K562 (cell line): ENCODE measurements around the gene SRC. TPM values are rescaled to one million over a fixed set of nuclear protein-coding genes. Genes with fewer than 3 reads are reported as not detected.

Experiments used
- ADNP ChIP-seq: fragments of 200-800 bp; sonication (Bioruptor generic); IDR thresholded peaks from 2 replicates; pipeline ENCODE4 v1.6.1; 2016; ENCODE audit warnings: missing genetic modification characterization, missing compliant biosample characterization
- ARID2 ChIP-seq: fragments of 450-650 bp; IDR thresholded peaks from 2 replicates; pipeline ENCODE4 v1.6.1; 2017; ENCODE audit warnings: antibody characterized with exemption, mild to moderate bottlenecking
- DNMT1 ChIP-seq: fragments of 450-650 bp; IDR thresholded peaks from 2 replicates; pipeline ENCODE4 v1.6.1; 2016; ENCODE audit warnings: antibody characterized with exemption, mild to moderate bottlenecking
- HDAC1 ChIP-seq, 2 experiments: fragments of 450-650 bp; IDR thresholded peaks; 2 replicates each; pipeline ENCODE4 v1.6.1; 2016 to 2017; ENCODE audit warnings: inconsistent platforms in 1 of 2, mild to moderate bottlenecking in 1 of 2, moderate library complexity in 1 of 2
- HNRNPL ChIP-seq: fragments of 200-400 bp; formaldehyde crosslinking; IDR thresholded peaks from 2 replicates; pipeline ENCODE4 v1.6.1; 2017; ENCODE audit warnings: low read depth, mild to moderate bottlenecking, low read length
- HOXB6 ChIP-seq: fragments of 250-450 bp; sonication (Bioruptor Pico); IDR thresholded peaks from 2 replicates; pipeline ENCODE4 v1.5.1; 2022; ENCODE audit warnings: mild to moderate bottlenecking, borderline replicate concordance
- KDM1A ChIP-seq, 2 experiments: fragments of 450-650 bp; IDR thresholded peaks; 2 replicates each; pipeline ENCODE4 v1.6.1; 2016; ENCODE audit warnings: mild to moderate bottlenecking in 2 of 2
- KDM5B ChIP-seq: fragments of 200-600 bp; sonication (generic); IDR thresholded peaks from 2 replicates; pipeline ENCODE4 v1.6.1; 2012; ENCODE audit warnings: low read depth, mild to moderate bottlenecking, moderate library complexity, low read length, control low read depth, inconsistent platforms; ENCODE audit not compliant: insufficient replicate concordance
- KLF10 ChIP-seq: fragments of 250-450 bp; sonication (Bioruptor Pico); IDR thresholded peaks from 2 replicates; pipeline ENCODE4 v1.6.1; 2021; ENCODE audit warnings: matching md5 sums
- MTF1 ChIP-seq: fragments of 250-450 bp; sonication (Bioruptor Pico); IDR thresholded peaks from 2 replicates; pipeline ENCODE4 v1.9.0; 2021; ENCODE audit warnings: moderate library complexity, mild to moderate bottlenecking, inconsistent platforms, borderline replicate concordance
- NFRKB ChIP-seq: fragments of 450-650 bp; IDR thresholded peaks from 2 replicates; pipeline ENCODE4 v1.6.1; 2016; ENCODE audit warnings: low read depth
- PPARD ChIP-seq: fragments of 250-450 bp; sonication (Bioruptor Pico); IDR thresholded peaks from 2 replicates; pipeline ENCODE4 v1.8.0; 2022; ENCODE audit warnings: inconsistent platforms, mild to moderate bottlenecking, moderate library complexity
- SIX5 ChIP-seq, 2 experiments: IDR thresholded peaks; 2 replicates each; pipeline ENCODE4 v1.6.1; 2011; ENCODE audit warnings: low read length in 2 of 2, borderline replicate concordance in 1 of 2, low read depth in 1 of 2, mild to moderate bottlenecking in 1 of 2, moderate library complexity in 1 of 2; ENCODE audit not compliant: insufficient read depth in 1 of 2
- THRAP3 ChIP-seq: fragments of 450-650 bp; IDR thresholded peaks from 2 replicates; pipeline ENCODE4 v1.6.1; 2016; ENCODE audit warnings: mild to moderate bottlenecking, inconsistent platforms, borderline replicate concordance
- TRIM24 ChIP-seq, 2 experiments: fragments of 450-650 bp; IDR thresholded peaks; 2 replicates each; pipeline ENCODE4 v1.6.1; 2016
- ZNF707 ChIP-seq: fragments of 250-450 bp; sonication (Bioruptor Pico); conservative IDR thresholded peaks from 2 replicates; pipeline ENCODE4 v1.8.0; 2022; ENCODE audit warnings: inconsistent platforms, mild to moderate bottlenecking, moderate library complexity
- polyA plus RNA-seq, 8 experiments: library from polyadenylated mRNA; depleted of rRNA in 4 of 8; stranded (reverse) in 5 of 8; unstranded in 3 of 8; fragments of >200 nt; fragmentation: Nextera tagmentation in 2 of 8; fragmentation: Illumina TruSeq in 1 of 8; extraction: Ambion mirVana in 2 of 8; extraction: Trizol in 1 of 8; gene quantifications; 2 replicates each; pipeline versions ENCODE4 v1.2.1 to v1.2.3, GENCODE V29; 2011 to 2014; ENCODE audit warnings: inconsistent platforms in 1 of 8, missing spikeins in 1 of 8
- total RNA-seq, 7 experiments: library from RNA; depleted of rRNA in 6 of 7; stranded (reverse); fragments of >200 nt in 6 of 7; fragmentation: Illumina TruSeq in 2 of 7; extraction: Trizol in 2 of 7; gene quantifications; 2 replicates each; pipeline versions ENCODE4 v1.2.1 to v1.2.3, GENCODE V29; 2011 to 2021; ENCODE audit warnings: low replicate concordance in 1 of 7
- TF ChIP-seq, protein P1 (sequence below): sonication (generic); formaldehyde crosslinking; IDR thresholded peaks from 2 replicates; pipeline ENCODE4 v1.8.1; 2022; ENCODE audit warnings: missing genetic modification reagents
- TF ChIP-seq, protein P2 (sequence below): IDR thresholded peaks from 3 replicates; pipeline ENCODE4 v1.6.1; 2011; ENCODE audit warnings: borderline replicate concordance, mild to moderate bottlenecking, moderate library complexity; ENCODE audit not compliant: insufficient read length; ENCODE audit errors: extremely low read depth
- TF ChIP-seq, protein P3 (sequence below): fragments of 250-450 bp; sonication (Bioruptor Pico); IDR thresholded peaks from 2 replicates; pipeline ENCODE4 v1.8.0; 2022; ENCODE audit warnings: moderate library complexity, mild to moderate bottlenecking, inconsistent platforms
- TF ChIP-seq, protein P4 (sequence below): fragments of 450-650 bp; formaldehyde crosslinking; IDR thresholded peaks from 2 replicates; pipeline ENCODE4 v1.4.0; 2020; ENCODE audit warnings: mild to moderate bottlenecking, moderate library complexity

SRC gene
- total and polyA plus RNA-seq, 9 of the 15 experiments (the other 6 are each of a cell fraction or from before 2014, with no cell fraction given), result 0.06 to 8.5 (median 3.1) TPM

DNA sequence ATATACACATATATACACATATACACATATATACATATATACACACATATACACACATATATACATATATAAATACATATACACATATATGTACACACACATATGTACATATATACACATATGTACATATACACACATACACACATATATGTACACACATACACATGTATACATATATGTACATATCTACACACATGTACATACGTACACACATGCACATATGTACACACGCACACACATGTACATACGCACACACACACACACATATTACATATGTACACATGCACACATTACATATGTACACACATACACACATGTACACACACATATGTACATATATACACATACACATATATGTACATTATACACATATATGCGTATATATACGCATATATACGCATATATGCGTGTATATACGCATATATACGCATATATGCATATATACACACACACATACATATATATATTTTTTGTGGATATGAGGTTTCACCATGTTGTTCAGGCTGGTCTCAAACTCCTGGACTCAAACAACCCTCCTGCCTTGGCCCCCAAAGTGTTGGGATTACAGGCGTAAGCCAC, 27.2 kb downstream of the SRC start (continued):
- TF ChIP-seq DNMT1 (no peak), ADNP (no peak), HNRNPL (no peak), THRAP3 (0 out of 2 replicates have a peak, but pooled peaks have one; percentile 43), HDAC1 (IDR thresholded peaks at IDR 0.05) (no peak), MTF1 (peak; percentile 89; the same call in 1 of the 2 replicates), KDM1A (IDR thresholded peaks at IDR 0.05) (peak in 1 of 2 experiments; percentile 91; a peak in 2 of 4 replicates), ARID2 (peak; percentile 50; the same call in 1 of the 2 replicates), KDM5B (no peak), NFRKB (peak; percentile 69), SIX5 (IDR thresholded peaks at IDR 0.05; ENCODE audit: borderline replicate concordance in 1 of 2, insufficient read depth in 1 of 2, low read depth in 1 of 2, low read length in 2 of 2) (no peak), KLF10 (CRISPR knock-in tag) (no peak), TRIM24 (IDR thresholded peaks at IDR 0.05) (peak in 1 of 2 experiments; percentile 25; a peak in 1 of 4 replicates), ZNF707 (0 out of 2 replicates have a peak, but pooled peaks have one; percentile 48), PPARD (peak; percentile 62; the same call in 1 of the 2 replicates), HOXB6 (CRISPR knock-in tag) (peak; percentile 53; the same call in 1 of the 2 replicates)
- TF ChIP-seq, protein P1, sequence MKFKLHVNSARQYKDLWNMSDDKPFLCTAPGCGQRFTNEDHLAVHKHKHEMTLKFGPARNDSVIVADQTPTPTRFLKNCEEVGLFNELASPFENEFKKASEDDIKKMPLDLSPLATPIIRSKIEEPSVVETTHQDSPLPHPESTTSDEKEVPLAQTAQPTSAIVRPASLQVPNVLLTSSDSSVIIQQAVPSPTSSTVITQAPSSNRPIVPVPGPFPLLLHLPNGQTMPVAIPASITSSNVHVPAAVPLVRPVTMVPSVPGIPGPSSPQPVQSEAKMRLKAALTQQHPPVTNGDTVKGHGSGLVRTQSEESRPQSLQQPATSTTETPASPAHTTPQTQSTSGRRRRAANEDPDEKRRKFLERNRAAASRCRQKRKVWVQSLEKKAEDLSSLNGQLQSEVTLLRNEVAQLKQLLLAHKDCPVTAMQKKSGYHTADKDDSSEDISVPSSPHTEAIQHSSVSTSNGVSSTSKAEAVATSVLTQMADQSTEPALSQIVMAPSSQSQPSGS (CRISPR knock-in tag), result no peak
- TF ChIP-seq, protein P2, sequence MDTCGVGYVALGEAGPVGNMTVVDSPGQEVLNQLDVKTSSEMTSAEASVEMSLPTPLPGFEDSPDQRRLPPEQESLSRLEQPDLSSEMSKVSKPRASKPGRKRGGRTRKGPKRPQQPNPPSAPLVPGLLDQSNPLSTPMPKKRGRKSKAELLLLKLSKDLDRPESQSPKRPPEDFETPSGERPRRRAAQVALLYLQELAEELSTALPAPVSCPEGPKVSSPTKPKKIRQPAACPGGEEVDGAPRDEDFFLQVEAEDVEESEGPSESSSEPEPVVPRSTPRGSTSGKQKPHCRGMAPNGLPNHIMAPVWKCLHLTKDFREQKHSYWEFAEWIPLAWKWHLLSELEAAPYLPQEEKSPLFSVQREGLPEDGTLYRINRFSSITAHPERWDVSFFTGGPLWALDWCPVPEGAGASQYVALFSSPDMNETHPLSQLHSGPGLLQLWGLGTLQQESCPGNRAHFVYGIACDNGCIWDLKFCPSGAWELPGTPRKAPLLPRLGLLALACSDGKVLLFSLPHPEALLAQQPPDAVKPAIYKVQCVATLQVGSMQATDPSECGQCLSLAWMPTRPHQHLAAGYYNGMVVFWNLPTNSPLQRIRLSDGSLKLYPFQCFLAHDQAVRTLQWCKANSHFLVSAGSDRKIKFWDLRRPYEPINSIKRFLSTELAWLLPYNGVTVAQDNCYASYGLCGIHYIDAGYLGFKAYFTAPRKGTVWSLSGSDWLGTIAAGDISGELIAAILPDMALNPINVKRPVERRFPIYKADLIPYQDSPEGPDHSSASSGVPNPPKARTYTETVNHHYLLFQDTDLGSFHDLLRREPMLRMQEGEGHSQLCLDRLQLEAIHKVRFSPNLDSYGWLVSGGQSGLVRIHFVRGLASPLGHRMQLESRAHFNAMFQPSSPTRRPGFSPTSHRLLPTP, result no peak
- TF ChIP-seq, protein P3, sequence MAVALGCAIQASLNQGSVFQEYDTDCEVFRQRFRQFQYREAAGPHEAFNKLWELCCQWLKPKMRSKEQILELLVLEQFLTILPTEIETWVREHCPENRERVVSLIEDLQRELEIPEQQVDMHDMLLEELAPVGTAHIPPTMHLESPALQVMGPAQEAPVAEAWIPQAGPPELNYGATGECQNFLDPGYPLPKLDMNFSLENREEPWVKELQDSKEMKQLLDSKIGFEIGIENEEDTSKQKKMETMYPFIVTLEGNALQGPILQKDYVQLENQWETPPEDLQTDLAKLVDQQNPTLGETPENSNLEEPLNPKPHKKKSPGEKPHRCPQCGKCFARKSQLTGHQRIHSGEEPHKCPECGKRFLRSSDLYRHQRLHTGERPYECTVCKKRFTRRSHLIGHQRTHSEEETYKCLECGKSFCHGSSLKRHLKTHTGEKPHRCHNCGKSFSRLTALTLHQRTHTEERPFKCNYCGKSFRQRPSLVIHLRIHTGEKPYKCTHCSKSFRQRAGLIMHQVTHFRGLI (CRISPR knock-in tag), result peak; percentile 80; the same call in 1 of the 2 replicates
- TF ChIP-seq, protein P4, sequence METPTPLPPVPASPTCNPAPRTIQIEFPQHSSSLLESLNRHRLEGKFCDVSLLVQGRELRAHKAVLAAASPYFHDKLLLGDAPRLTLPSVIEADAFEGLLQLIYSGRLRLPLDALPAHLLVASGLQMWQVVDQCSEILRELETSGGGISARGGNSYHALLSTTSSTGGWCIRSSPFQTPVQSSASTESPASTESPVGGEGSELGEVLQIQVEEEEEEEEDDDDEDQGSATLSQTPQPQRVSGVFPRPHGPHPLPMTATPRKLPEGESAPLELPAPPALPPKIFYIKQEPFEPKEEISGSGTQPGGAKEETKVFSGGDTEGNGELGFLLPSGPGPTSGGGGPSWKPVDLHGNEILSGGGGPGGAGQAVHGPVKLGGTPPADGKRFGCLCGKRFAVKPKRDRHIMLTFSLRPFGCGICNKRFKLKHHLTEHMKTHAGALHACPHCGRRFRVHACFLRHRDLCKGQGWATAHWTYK (CRISPR knock-in tag), result no peak
- TF ChIP-seq, all 486 proteins: peak for 23
